Ovary (tissue), 9 donors: ENCODE results near the gene CEP128. TPM values are rescaled to one million over a fixed set of nuclear protein-coding genes. Genes with fewer than 3 reads are reported as not detected.

ENCODE experiments used
- DNase-seq, 5 donors: peaks; one replicate each; pipeline ENCODE4 v3.0.0-alpha.2; 2019 to 2020
- H3K27ac ChIP-seq, 2 donors: fragments of 200-600 bp; one replicate each; pipeline versions ENCODE4 v1.5.1 to v1.8.0; 2019 to 2022
- H3K27me3 ChIP-seq: fragments of 200-600 bp; one replicate; pipeline ENCODE4 v1.8.0; 2022
- H3K36me3 ChIP-seq: fragments of 200-600 bp; sonication (generic); one replicate; pipeline ENCODE4 v1.5.1; 2019
- H3K4me1 ChIP-seq: one replicate; pipeline ENCODE4 v1.8.1; 2013; ENCODE audit warnings: mild to moderate bottlenecking, moderate library complexity; ENCODE audit not compliant: insufficient read depth
- H3K4me3 ChIP-seq: fragments of 200-600 bp; sonication (generic); one replicate; pipeline ENCODE4 v1.5.1; 2017
- H3K9me3 ChIP-seq, 2 donors: fragments of 200-600 bp in 1 of 2; sonication (generic) in 1 of 2; one replicate each; pipeline versions ENCODE4 v1.5.1 to v1.8.1; 2013 to 2019; ENCODE audit warnings: mild to moderate bottlenecking in 1 of 2, moderate library complexity in 1 of 2
- EP300 ChIP-seq: sonication (generic); formaldehyde crosslinking; IDR thresholded peaks from one replicate; pipeline ENCODE4 v1.6.1; 2017; ENCODE audit warnings: antibody characterized with exemption
- POLR2A ChIP-seq: fragments of 450-650 bp; IDR thresholded peaks from one replicate; pipeline ENCODE4 v1.6.1; 2017; ENCODE audit warnings: antibody characterized with exemption, mild to moderate bottlenecking, moderate library complexity
- WGBS, 3 donors: extraction: QIAGEN DNeasy Blood & Tissue Kit in 1 of 3; methylation state at CpG; one replicate each; pipeline versions ENCODE4 v1.1.5 to v1.1.7; 2013 to 2017; 5-methylcytosine and 5-hydroxymethylcytosine counted together
- intact Hi-C, 4 donors: fragments of 100-400 bp; cut with DNase I; formaldehyde crosslinking; loops; one replicate each; pipeline versions ENCODE4 v1.11.0 to v1.15.1; 2022 to 2023
- polyA plus RNA-seq, 2 donors: library from polyadenylated mRNA; stranded (reverse); fragments of 200-250 nt in 1 of 2; fragments of 350-450 nt in 1 of 2; fragmentation: Illumina TruSeq in 1 of 2; extraction: RNeasy Lipid Tissue Mini Kit (QIAGEN cat#74804) in 1 of 2; gene quantifications; one replicate each; pipeline ENCODE4 v1.2.3, GENCODE V29; 2013 to 2014
- total RNA-seq, 7 donors: library from RNA; depleted of rRNA in 2 of 7; stranded (reverse); fragments of >200 nt in 2 of 7; fragmentation: NEBNext Ultra II Directional in 3 of 7; extraction: Animal tissue kit (Norgen Biotek cat#: 25700) in 3 of 7; gene quantifications; one replicate each; pipeline versions ENCODE4 v1.1.0 to v1.2.4, GENCODE V29; 2016 to 2023
- TF ChIP-seq, protein P1 (sequence below), 3 donors: fragments of 450-650 bp in 2 of 3; fragments of 200-600 bp in 1 of 3; IDR thresholded peaks; one replicate each; pipeline versions ENCODE4 v1.5.1 to v1.8.0; 2016 to 2022; ENCODE audit warnings: antibody characterized with exemption in 3 of 3, mild to moderate bottlenecking in 1 of 3
- donor health status: DM: no; HTN: no; CAD: no; lungs with moderate emphysema.
- donor health status: DM: no; HTN: no; CAD: no.
- donor health status: Bipolar disorder and iron deficiency.
- donor health status: DM: yes; HTN: yes; CAD: no.
- donor health status: DM: no; HTN: no; CAD: no.
- donor health status: DM: yes; HTN: yes; CAD: no.

Gene CEP128
- total and polyA plus RNA-seq, 9 donors, result 1.5 to 14.3 (median 6.4) TPM

DNA sequence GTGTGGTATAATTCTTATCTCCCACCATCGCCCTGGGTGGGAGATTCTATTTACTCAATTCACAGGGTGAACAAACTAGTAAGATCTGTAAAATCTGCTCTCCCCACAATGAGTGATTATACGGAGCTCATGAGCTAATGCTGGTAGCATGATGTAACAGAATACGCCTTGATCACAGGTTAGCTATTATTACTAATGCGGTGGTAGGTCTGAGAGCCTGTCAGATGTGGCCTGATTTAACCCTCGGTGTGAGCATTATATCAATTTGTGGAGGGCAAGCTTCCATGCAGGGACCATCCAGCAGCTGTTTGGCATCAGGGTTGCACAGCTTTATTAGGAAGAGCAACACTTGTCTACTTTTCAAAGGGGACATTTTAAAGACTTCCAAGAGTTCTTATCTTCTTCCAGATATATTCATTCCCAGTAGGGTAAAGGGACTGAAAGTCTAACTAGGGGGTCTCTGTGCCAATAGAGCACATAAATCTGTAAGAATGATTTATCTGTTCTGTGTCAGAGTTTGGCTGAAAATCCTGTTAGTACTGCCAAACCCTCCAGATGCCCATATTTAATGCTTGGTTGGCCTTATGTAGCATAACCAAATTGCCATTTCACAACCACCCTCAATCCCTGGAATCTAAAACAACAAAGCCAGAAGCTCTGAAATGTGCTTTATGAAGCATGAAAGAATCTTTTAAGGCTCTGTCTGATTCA, 32.5 kb upstream of the CEP128 start:
- no peaks in the 10 kb centered on the region for H3K36me3 ChIP-seq
- no peak for DNase-seq
- TF ChIP-seq, protein P1, sequence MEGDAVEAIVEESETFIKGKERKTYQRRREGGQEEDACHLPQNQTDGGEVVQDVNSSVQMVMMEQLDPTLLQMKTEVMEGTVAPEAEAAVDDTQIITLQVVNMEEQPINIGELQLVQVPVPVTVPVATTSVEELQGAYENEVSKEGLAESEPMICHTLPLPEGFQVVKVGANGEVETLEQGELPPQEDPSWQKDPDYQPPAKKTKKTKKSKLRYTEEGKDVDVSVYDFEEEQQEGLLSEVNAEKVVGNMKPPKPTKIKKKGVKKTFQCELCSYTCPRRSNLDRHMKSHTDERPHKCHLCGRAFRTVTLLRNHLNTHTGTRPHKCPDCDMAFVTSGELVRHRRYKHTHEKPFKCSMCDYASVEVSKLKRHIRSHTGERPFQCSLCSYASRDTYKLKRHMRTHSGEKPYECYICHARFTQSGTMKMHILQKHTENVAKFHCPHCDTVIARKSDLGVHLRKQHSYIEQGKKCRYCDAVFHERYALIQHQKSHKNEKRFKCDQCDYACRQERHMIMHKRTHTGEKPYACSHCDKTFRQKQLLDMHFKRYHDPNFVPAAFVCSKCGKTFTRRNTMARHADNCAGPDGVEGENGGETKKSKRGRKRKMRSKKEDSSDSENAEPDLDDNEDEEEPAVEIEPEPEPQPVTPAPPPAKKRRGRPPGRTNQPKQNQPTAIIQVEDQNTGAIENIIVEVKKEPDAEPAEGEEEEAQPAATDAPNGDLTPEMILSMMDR (IDR thresholded peaks at IDR 0.05), result no peak
- TF ChIP-seq EP300 (no peak), POLR2A (no peak)
- intact Hi-C loops, result no loop called here
- H3K9me3 ChIP-seq, result no peaks in the 10 kb centered on the region
- no peaks in the 10 kb centered on the region for H3K4me1 ChIP-seq
- no peak overlapping the region for H3K27ac ChIP-seq
- H3K4me3 ChIP-seq, result no peak overlapping the region
- H3K27me3 ChIP-seq, result no peaks in the 10 kb centered on the region
- WGBS, 3 donors, result 40 to 52% (median 49%) methylated on average over 5 of the region's 5 CpGs

GRCh38 chr14:80965037-80965436, 23.5 kb upstream of the CEP128 start:
- Histone ChIP-seq H3K27me3 (no peaks in the 10 kb centered on the region), H3K9me3 (no peaks in the 10 kb centered on the region), H3K27ac (no peak overlapping the region), H3K36me3 (no peaks in the 10 kb centered on the region), H3K4me3 (no peak overlapping the region), H3K4me1 (no peaks in the 10 kb centered on the region)
- TF ChIP-seq POLR2A (no peak), EP300 (no peak)
- TF ChIP-seq, protein P1 (IDR thresholded peaks at IDR 0.05), result no peak
- no peak for DNase-seq
- intact Hi-C loops, result no loop called here
- WGBS, 3 donors, result 53 to 63% (median 53%) methylated on average over 5 of the region's 5 CpGs

DNA sequence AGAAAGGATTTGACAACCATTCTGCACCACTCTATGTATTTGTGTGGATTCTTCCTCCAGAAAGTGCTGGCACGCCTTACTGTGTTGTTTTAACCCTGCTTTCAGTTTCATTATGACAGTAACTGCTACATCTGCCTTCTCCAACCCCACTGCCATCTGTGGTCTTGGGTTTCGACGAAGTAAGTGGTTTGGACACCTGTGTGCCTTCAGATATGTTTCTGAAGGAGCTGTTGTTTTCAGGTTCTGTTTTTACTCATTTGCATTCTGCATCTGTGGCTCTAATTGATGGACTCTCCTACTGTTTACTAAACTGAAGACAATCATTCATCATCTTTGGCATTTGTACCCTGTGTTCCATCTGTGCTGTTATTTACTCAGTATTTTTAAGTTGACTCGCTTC, 18.0 kb upstream of the CEP128 start:
- TF ChIP-seq, protein P1 (IDR thresholded peaks at IDR 0.05), result no peak
- TF ChIP-seq POLR2A, result no peak
- TF ChIP-seq EP300, result no peak
- intact Hi-C loops, result loop anchor here in 1 of 4 donors (10.0 kb wide), 2 partner anchors 205 to 505 kb away; no protein-coding TSS in a partner anchor
- no peaks in the 10 kb centered on the region for H3K4me1 ChIP-seq
- no peak overlapping the region for H3K27ac ChIP-seq
- WGBS, 3 donors, result 19 to 47% (median 37%) methylated on average over 4 of the region's 4 CpGs
- DNase-seq, result no peak
- H3K4me3 ChIP-seq, result no peak overlapping the region
- H3K27me3 ChIP-seq, result no peaks in the 10 kb centered on the region
- H3K9me3 ChIP-seq, result no peaks in the 10 kb centered on the region
- no peaks in the 10 kb centered on the region for H3K36me3 ChIP-seq

GRCh38 chr14:80958939-80959338, 17.4 kb upstream of the CEP128 start:
- no peaks in the 10 kb centered on the region for H3K4me1 ChIP-seq
- no peak overlapping the region for H3K27ac ChIP-seq
- no peaks in the 10 kb centered on the region for H3K9me3 ChIP-seq
- TF ChIP-seq EP300 (no peak), POLR2A (no peak)
- TF ChIP-seq, protein P1 (IDR thresholded peaks at IDR 0.05), result no peak
- no peak overlapping the region for H3K4me3 ChIP-seq
- WGBS, 3 donors, result 71 to 84% (median 81%) methylated on average over 3 of the region's 3 CpGs
- DNase-seq, result no peak
- intact Hi-C loops, result loop anchor here in 1 of 4 donors (10.0 kb wide), 2 partner anchors 206 to 506 kb away; no protein-coding TSS in a partner anchor
- no peaks in the 10 kb centered on the region for H3K27me3 ChIP-seq
- no peaks in the 10 kb centered on the region for H3K36me3 ChIP-seq
